ENCODE results near the gene LEMD1. TPM values are rescaled to one million over a fixed set of nuclear protein-coding genes. Genes with fewer than 3 reads are reported as not detected.

LEMD1 gene
- total and polyA plus RNA-seq, 3 experiments from 2014 or later = 0.55 TPM; not detected in 2

GRCh38 chr1:205345761-205346160 is 76.1 kb downstream of the LEMD1 start:
- Mint-ChIP-seq H3K9me3 (no peaks in the 10 kb centered on the region), H3K36me3 (no peaks in the 10 kb centered on the region), H3K27ac (no peak overlapping the region), H3K4me3 (no peak overlapping the region), H3K4me1 (peaks cover 9 to 16% (median 12%) of the 10 kb centered on the region in 3 donors), H3K27me3 (peaks cover 38 to 61% of the 10 kb centered on the region in 2 donors)
- no peaks in the 10 kb centered on the region for H3K9me3 ChIP-seq (ENCODE audit: low read length)
- CTCF ChIA-PET = interaction anchor here (0.8 to 2.4 kb wide), 7 partner anchors 8 to 140 kb away, joined by 3 to 9 read pairs (median 4); no protein-coding TSS in a partner anchor
- H3K4me1 ChIP-seq (ENCODE audit: insufficient read depth, low read length) = peaks cover 7% of the 10 kb centered on the region
- DNase-seq = no peak
- H3K4me3 ChIP-seq (ENCODE audit: low read length) = no peak overlapping the region
- POLR2A ChIA-PET = no interaction called here
- H3K27ac ChIP-seq (ENCODE audit: low read depth, low read length) = no peak overlapping the region
- peaks cover 31% of the 10 kb centered on the region for H3K27me3 ChIP-seq (ENCODE audit: insufficient read depth, low read length, poor library complexity, severe bottlenecking)
- no peaks in the 10 kb centered on the region for H3K36me3 ChIP-seq (ENCODE audit: insufficient read depth, low read length)

GRCh38 chr1:205344066-205344928 is 77.6 kb downstream of the LEMD1 start:
- H3K4me1 ChIP-seq (ENCODE audit: insufficient read depth, low read length) = peaks cover 7% of the 10 kb centered on the region
- H3K27ac Mint-ChIP-seq = peak overlapping the region in 2 of 8 donors; percentile 15 to 50
- H3K36me3 ChIP-seq (ENCODE audit: insufficient read depth, low read length) = no peaks in the 10 kb centered on the region
- no peaks in the 10 kb centered on the region for H3K9me3 Mint-ChIP-seq
- H3K27me3 ChIP-seq (ENCODE audit: insufficient read depth, low read length, poor library complexity, severe bottlenecking) = peaks cover 31% of the 10 kb centered on the region
- peak overlapping the region; percentile 50 for H3K4me3 ChIP-seq (ENCODE audit: low read length)
- peak overlapping the region; percentile 25 to 88 (median 76) for H3K4me3 Mint-ChIP-seq
- H3K36me3 Mint-ChIP-seq = no peaks in the 10 kb centered on the region
- no peak overlapping the region for H3K27ac ChIP-seq (ENCODE audit: low read depth, low read length)
- CTCF ChIA-PET = interaction anchor here (1.2 to 2.4 kb wide), 5 partner anchors 9 to 141 kb away, joined by 3 to 9 read pairs (median 5); no protein-coding TSS in a partner anchor
- H3K27me3 Mint-ChIP-seq = peaks cover 42 to 61% of the 10 kb centered on the region in 2 donors
- DNase-seq = peak in 4 of 5 donors; percentile 16 to 63 (median 36)
- H3K9me3 ChIP-seq (ENCODE audit: low read length) = no peaks in the 10 kb centered on the region
- H3K4me1 Mint-ChIP-seq = peaks cover 9 to 16% (median 12%) of the 10 kb centered on the region in 3 donors
- POLR2A ChIA-PET = no interaction called here

- Histone ChIP-seq H3K4me3 (ENCODE audit: low read length) (no peak overlapping the region), H3K27ac (ENCODE audit: low read depth, low read length) (no peak overlapping the region), H3K36me3 (ENCODE audit: insufficient read depth, low read length) (no peaks in the 10 kb centered on the region), H3K9me3 (ENCODE audit: low read length) (no peaks in the 10 kb centered on the region), H3K27me3 (ENCODE audit: insufficient read depth, low read length, poor library complexity, severe bottlenecking) (peaks cover 31% of the 10 kb centered on the region), H3K4me1 (ENCODE audit: insufficient read depth, low read length) (peaks cover 7% of the 10 kb centered on the region)
- ChIA-PET POLR2A (no interaction called here), CTCF (interaction anchor here (1.3 kb wide), 1 partner anchor 73 kb away, joined by 3 read pairs; no protein-coding TSS in a partner anchor)
- Mint-ChIP-seq H3K36me3 (no peaks in the 10 kb centered on the region), H3K27ac (no peak overlapping the region), H3K4me3 (peak overlapping the region in 3 of 7 donors; percentile 56 to 78 (median 76)), H3K9me3 (no peaks in the 10 kb centered on the region), H3K27me3 (peaks cover 41 to 56% of the 10 kb centered on the region in 2 donors), H3K4me1 (peaks cover 9 to 16% (median 12%) of the 10 kb centered on the region in 3 donors)
- peak in 1 of 5 donors; percentile 11 for DNase-seq
Observed at GRCh38 chr1:205343431-205344065, 78.3 kb downstream of the LEMD1 start.

- Histone ChIP-seq H3K27ac (ENCODE audit: low read depth, low read length) (no peak overlapping the region), H3K4me3 (ENCODE audit: low read length) (no peak overlapping the region), H3K4me1 (ENCODE audit: insufficient read depth, low read length) (peaks cover 7% of the 10 kb centered on the region), H3K27me3 (ENCODE audit: insufficient read depth, low read length, poor library complexity, severe bottlenecking) (peaks cover 31% of the 10 kb centered on the region), H3K36me3 (ENCODE audit: insufficient read depth, low read length) (no peaks in the 10 kb centered on the region), H3K9me3 (ENCODE audit: low read length) (no peaks in the 10 kb centered on the region)
- Mint-ChIP-seq H3K27me3 (peaks cover 42 to 52% of the 10 kb centered on the region in 2 donors), H3K4me1 (peaks cover 9 to 16% (median 12%) of the 10 kb centered on the region in 3 donors), H3K27ac (no peak overlapping the region), H3K4me3 (peak overlapping the region in 6 of 7 donors; percentile 25 to 72 (median 50)), H3K9me3 (no peaks in the 10 kb centered on the region), H3K36me3 (no peaks in the 10 kb centered on the region)
- ChIA-PET POLR2A (no interaction called here), CTCF (interaction anchor here (1.3 kb wide), 1 partner anchor 72 kb away, joined by 3 read pairs; no protein-coding TSS in a partner anchor)
- no peak for DNase-seq
Observed at GRCh38 chr1:205342986-205343385, 78.9 kb downstream of the LEMD1 start.

- DNase-seq = no peak
- H3K36me3 Mint-ChIP-seq = no peaks in the 10 kb centered on the region
- peaks cover 28 to 32% of the 10 kb centered on the region in 2 donors for H3K27me3 Mint-ChIP-seq
- CTCF ChIA-PET = interaction anchor here (1.4 to 40.7 kb wide), 3 partner anchors 15 to 144 kb away, joined by 5 to 1351 read pairs (median 43); no protein-coding TSS in a partner anchor
- Histone ChIP-seq H3K4me1 (ENCODE audit: insufficient read depth, low read length) (peaks cover 7% of the 10 kb centered on the region), H3K36me3 (ENCODE audit: insufficient read depth, low read length) (no peaks in the 10 kb centered on the region), H3K27ac (ENCODE audit: low read depth, low read length) (no peak overlapping the region), H3K9me3 (ENCODE audit: low read length) (no peaks in the 10 kb centered on the region), H3K4me3 (ENCODE audit: low read length) (no peak overlapping the region), H3K27me3 (ENCODE audit: insufficient read depth, low read length, poor library complexity, severe bottlenecking) (peaks cover 19% of the 10 kb centered on the region)
- H3K4me1 Mint-ChIP-seq = peaks cover 9 to 16% (median 12%) of the 10 kb centered on the region in 3 donors
- no peak overlapping the region for H3K4me3 Mint-ChIP-seq
- no peaks in the 10 kb centered on the region for H3K9me3 Mint-ChIP-seq
- POLR2A ChIA-PET = no interaction called here
- no peak overlapping the region for H3K27ac Mint-ChIP-seq
Observed at GRCh38 chr1:205340676-205341075, 81.2 kb downstream of the LEMD1 start.

GRCh38 chr1:205339717-205340116 is 82.1 kb downstream of the LEMD1 start:
- Mint-ChIP-seq H3K27ac (no peak overlapping the region), H3K27me3 (peaks cover 19 to 27% of the 10 kb centered on the region in 2 donors), H3K4me3 (no peak overlapping the region), H3K4me1 (peaks cover 6 to 14% (median 13%) of the 10 kb centered on the region in 3 donors), H3K36me3 (no peaks in the 10 kb centered on the region), H3K9me3 (no peaks in the 10 kb centered on the region)
- Histone ChIP-seq H3K4me1 (ENCODE audit: insufficient read depth, low read length) (peaks cover 6% of the 10 kb centered on the region), H3K27me3 (ENCODE audit: insufficient read depth, low read length, poor library complexity, severe bottlenecking) (peaks cover 15% of the 10 kb centered on the region), H3K27ac (ENCODE audit: low read depth, low read length) (no peak overlapping the region), H3K9me3 (ENCODE audit: low read length) (no peaks in the 10 kb centered on the region), H3K4me3 (ENCODE audit: low read length) (no peak overlapping the region), H3K36me3 (ENCODE audit: insufficient read depth, low read length) (no peaks in the 10 kb centered on the region)
- ChIA-PET CTCF (interaction anchor here (1.4 to 40.7 kb wide), 5 partner anchors 14 to 184 kb away, joined by 5 to 1351 read pairs (median 7); no protein-coding TSS in a partner anchor), POLR2A (no interaction called here)
- DNase-seq = no peak

GRCh38 chr1:205339197-205339702 is 82.6 kb downstream of the LEMD1 start:
- ChIA-PET CTCF (interaction anchor here (1.4 to 40.7 kb wide), 5 partner anchors 13 to 185 kb away, joined by 5 to 1351 read pairs (median 7); no protein-coding TSS in a partner anchor), POLR2A (no interaction called here)
- Mint-ChIP-seq H3K4me3 (no peak overlapping the region), H3K4me1 (peaks cover under 1 to 9% (median 9%) of the 10 kb centered on the region in 3 donors), H3K27ac (no peak overlapping the region), H3K27me3 (peaks cover 14 to 22% of the 10 kb centered on the region in 2 donors), H3K9me3 (no peaks in the 10 kb centered on the region), H3K36me3 (no peaks in the 10 kb centered on the region)
- Histone ChIP-seq H3K9me3 (ENCODE audit: low read length) (no peaks in the 10 kb centered on the region), H3K4me1 (ENCODE audit: insufficient read depth, low read length) (peaks cover 1% of the 10 kb centered on the region), H3K36me3 (ENCODE audit: insufficient read depth, low read length) (no peaks in the 10 kb centered on the region), H3K27ac (ENCODE audit: low read depth, low read length) (no peak overlapping the region), H3K27me3 (ENCODE audit: insufficient read depth, low read length, poor library complexity, severe bottlenecking) (peaks cover 10% of the 10 kb centered on the region), H3K4me3 (ENCODE audit: low read length) (no peak overlapping the region)
- DNase-seq = no peak
